Endodermal cell (in vitro differentiated cells): ENCODE data around the gene RFC1. TPM values are rescaled to one million over a fixed set of nuclear protein-coding genes. Genes with fewer than 3 reads are reported as not detected.

Experiments used
- DNase-seq: peaks from one replicate; pipeline ENCODE4 v3.0.0-alpha.2; 2017
- H3K27ac ChIP-seq: 2 replicates; pipeline ENCODE4 v1.5.1; 2013; ENCODE audit warnings: mild to moderate bottlenecking, low read depth, low read length, moderate library complexity
- H3K27me3 ChIP-seq: 2 replicates; pipeline ENCODE4 v1.6.1; 2013; ENCODE audit warnings: mild to moderate bottlenecking, low read length, moderate library complexity; ENCODE audit not compliant: insufficient read depth, control insufficient read depth, poor library complexity, severe bottlenecking
- H3K36me3 ChIP-seq: 2 replicates; pipeline ENCODE4 v1.7.0; 2013; ENCODE audit warnings: mild to moderate bottlenecking, low read length, moderate library complexity; ENCODE audit not compliant: control insufficient read depth, insufficient read depth
- H3K4me1 ChIP-seq: one replicate; pipeline ENCODE4 v1.7.0; 2013; ENCODE audit warnings: low read length; ENCODE audit not compliant: control insufficient read depth, insufficient read depth
- H3K4me3 ChIP-seq: 2 replicates; pipeline ENCODE4 v1.5.1; 2013; ENCODE audit warnings: mild to moderate bottlenecking, low read length, moderate library complexity
- H3K9ac ChIP-seq: 2 replicates; pipeline ENCODE4 v1.6.1; 2013; ENCODE audit warnings: mild to moderate bottlenecking, low read length, moderate library complexity; ENCODE audit not compliant: poor library complexity, severe bottlenecking; ENCODE audit errors: extremely low read depth
- H3K9me3 ChIP-seq: 2 replicates; pipeline ENCODE4 v1.6.1; 2013; ENCODE audit warnings: mild to moderate bottlenecking, low read length, moderate library complexity; ENCODE audit not compliant: control insufficient read depth
- H3K27ac Mint-ChIP-seq: 2 replicates; pipeline ENCODE4 v1.8.0; 2020; ENCODE audit warnings: mixed read lengths
- H3K27me3 Mint-ChIP-seq: 2 replicates; pipeline ENCODE4 v1.8.0; 2021; ENCODE audit warnings: mild to moderate bottlenecking, mixed read lengths; ENCODE audit not compliant: insufficient read depth
- H3K36me3 Mint-ChIP-seq: 2 replicates; pipeline ENCODE4 v1.8.0; 2020; ENCODE audit warnings: low read depth, mixed read lengths
- H3K4me1 Mint-ChIP-seq: 2 replicates; pipeline ENCODE4 v1.8.0; 2020; ENCODE audit warnings: mixed read lengths
- H3K4me3 Mint-ChIP-seq: 2 replicates; pipeline ENCODE4 v1.8.0; 2020; ENCODE audit warnings: mild to moderate bottlenecking, moderate library complexity, mixed read lengths
- H3K9me3 Mint-ChIP-seq: 2 replicates; pipeline ENCODE4 v1.8.0; 2020; ENCODE audit warnings: mild to moderate bottlenecking, mixed read lengths
- WGBS, 2 experiments: methylation state at CpG; one replicate each; pipeline versions ENCODE4 v1.1.5 to v1.1.7; 2013; ENCODE audit warnings: missing lambda C conversion rate in 2 of 2, mixed read lengths in 1 of 2; ENCODE audit not compliant: insufficient coverage in 1 of 2, insufficient read length in 1 of 2; 5-methylcytosine and 5-hydroxymethylcytosine counted together
- total RNA-seq, 2 donors: library from RNA; stranded (reverse); fragmentation: NEBNext Ultra II Directional in 1 of 2; extraction: Animal tissue kit (Norgen Biotek cat#: 25700) in 1 of 2; gene quantifications; 2 replicates in 1 of 2; 3 replicates in 1 of 2; pipeline ENCODE4 v1.2.1, GENCODE V29; 2021
- TF ChIP-seq, protein P1 (sequence below): fragments of 200-600 bp; sonication (generic); conservative IDR thresholded peaks from 2 replicates; pipeline ENCODE4 v1.5.0; 2021; ENCODE audit warnings: antibody characterized with exemption, mild to moderate bottlenecking

The RFC1 gene
- total RNA-seq, 2 donors from 2014 or later: 56.4 to 57.0 TPM

DNA sequence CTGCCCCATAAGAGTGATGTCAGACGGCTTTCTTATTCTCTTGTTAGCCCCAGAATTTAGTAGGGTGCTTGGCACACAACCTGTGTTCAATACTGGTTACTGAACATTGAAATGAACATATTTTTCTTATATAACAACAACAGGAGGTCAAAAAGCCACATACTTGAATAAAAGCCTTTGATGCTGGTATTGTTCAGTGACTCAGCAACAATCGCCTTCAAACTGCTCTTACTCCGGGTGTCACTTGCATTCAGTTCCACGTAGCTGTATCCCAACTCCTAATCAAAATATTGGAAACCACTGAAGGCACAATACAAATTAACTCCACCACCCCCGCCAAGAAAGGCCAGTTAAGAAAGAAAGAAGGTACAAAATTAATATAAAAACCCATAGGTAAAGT lies 61.5 kb downstream of the RFC1 start:
- Mint-ChIP-seq H3K27ac (no peak overlapping the region), H3K4me3 (no peak overlapping the region), H3K9me3 (no peaks in the 10 kb centered on the region), H3K4me1 (no peaks in the 10 kb centered on the region), H3K27me3 (no peaks in the 10 kb centered on the region), H3K36me3 (peaks cover 65% of the 10 kb centered on the region)
- H3K4me3 ChIP-seq: no peak overlapping the region
- DNase-seq: no peak
- H3K27ac ChIP-seq: no peak overlapping the region
- TF ChIP-seq, protein P1, sequence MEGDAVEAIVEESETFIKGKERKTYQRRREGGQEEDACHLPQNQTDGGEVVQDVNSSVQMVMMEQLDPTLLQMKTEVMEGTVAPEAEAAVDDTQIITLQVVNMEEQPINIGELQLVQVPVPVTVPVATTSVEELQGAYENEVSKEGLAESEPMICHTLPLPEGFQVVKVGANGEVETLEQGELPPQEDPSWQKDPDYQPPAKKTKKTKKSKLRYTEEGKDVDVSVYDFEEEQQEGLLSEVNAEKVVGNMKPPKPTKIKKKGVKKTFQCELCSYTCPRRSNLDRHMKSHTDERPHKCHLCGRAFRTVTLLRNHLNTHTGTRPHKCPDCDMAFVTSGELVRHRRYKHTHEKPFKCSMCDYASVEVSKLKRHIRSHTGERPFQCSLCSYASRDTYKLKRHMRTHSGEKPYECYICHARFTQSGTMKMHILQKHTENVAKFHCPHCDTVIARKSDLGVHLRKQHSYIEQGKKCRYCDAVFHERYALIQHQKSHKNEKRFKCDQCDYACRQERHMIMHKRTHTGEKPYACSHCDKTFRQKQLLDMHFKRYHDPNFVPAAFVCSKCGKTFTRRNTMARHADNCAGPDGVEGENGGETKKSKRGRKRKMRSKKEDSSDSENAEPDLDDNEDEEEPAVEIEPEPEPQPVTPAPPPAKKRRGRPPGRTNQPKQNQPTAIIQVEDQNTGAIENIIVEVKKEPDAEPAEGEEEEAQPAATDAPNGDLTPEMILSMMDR: no peak
- H3K27me3 ChIP-seq: no peaks in the 10 kb centered on the region
- no peaks in the 10 kb centered on the region for H3K4me1 ChIP-seq
- H3K9ac ChIP-seq: no peak overlapping the region
- WGBS, 2 experiments: 86 to 94% methylated on average over 1 to 4 of the region's 5 CpGs
- peaks cover 92% of the 10 kb centered on the region for H3K36me3 ChIP-seq
- H3K9me3 ChIP-seq: no peaks in the 10 kb centered on the region

DNA sequence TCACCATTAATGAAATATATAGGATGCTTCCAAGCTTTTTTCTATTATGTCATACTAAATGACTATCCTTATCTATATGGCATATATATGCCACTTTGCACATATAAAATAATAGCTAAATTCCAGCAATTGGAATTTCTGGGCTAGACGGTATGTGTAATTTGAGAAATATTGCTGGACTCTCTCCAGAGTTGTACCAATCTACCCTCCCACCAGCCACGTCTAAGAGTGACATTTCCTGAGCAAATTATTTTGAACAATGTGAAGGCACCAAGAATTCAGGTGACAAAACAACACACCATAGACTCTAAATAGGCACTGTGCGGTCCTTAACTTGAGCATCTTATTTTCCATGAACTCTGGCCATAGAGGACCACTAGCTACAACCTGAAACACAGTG lies 62.3 kb downstream of the RFC1 start:
- peaks cover 67% of the 10 kb centered on the region for H3K36me3 Mint-ChIP-seq
- Histone ChIP-seq H3K27ac (no peak overlapping the region), H3K4me3 (no peak overlapping the region), H3K9me3 (no peaks in the 10 kb centered on the region), H3K27me3 (no peaks in the 10 kb centered on the region), H3K4me1 (no peaks in the 10 kb centered on the region), H3K36me3 (peaks cover 86% of the 10 kb centered on the region), H3K9ac (no peak overlapping the region)
- H3K4me1 Mint-ChIP-seq: no peaks in the 10 kb centered on the region
- DNase-seq: no peak
- TF ChIP-seq, protein P1: no peak
- no peaks in the 10 kb centered on the region for H3K27me3 Mint-ChIP-seq
- no peaks in the 10 kb centered on the region for H3K9me3 Mint-ChIP-seq
- no peak overlapping the region for H3K27ac Mint-ChIP-seq
- WGBS, 2 experiments: 88 to 92% methylated on average over 1 to 3 of the region's 3 CpGs
- H3K4me3 Mint-ChIP-seq: no peak overlapping the region

DNA sequence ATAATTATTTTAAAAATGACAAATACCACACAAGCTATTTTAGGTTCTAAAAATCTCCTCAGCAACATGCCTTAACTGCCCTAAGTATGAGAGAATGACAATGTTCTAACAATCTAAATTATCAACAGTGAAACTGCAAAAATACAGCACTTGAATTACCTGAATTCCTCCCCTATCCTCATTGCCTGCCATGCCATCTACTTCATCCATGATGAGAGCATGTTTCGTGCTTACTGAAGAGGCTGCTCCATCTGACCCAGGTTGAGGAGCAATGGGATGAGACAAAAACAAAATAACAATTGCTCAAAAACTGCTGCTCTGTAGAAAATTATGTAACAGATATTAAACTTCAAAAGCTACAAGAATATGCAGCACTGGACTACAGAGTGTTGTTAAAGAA lies 63.3 kb downstream of the RFC1 start:
- Mint-ChIP-seq H3K4me1 (no peaks in the 10 kb centered on the region), H3K27me3 (no peaks in the 10 kb centered on the region), H3K36me3 (peaks cover 67% of the 10 kb centered on the region), H3K4me3 (no peak overlapping the region), H3K9me3 (no peaks in the 10 kb centered on the region), H3K27ac (no peak overlapping the region)
- DNase-seq: no peak
- Histone ChIP-seq H3K9me3 (no peaks in the 10 kb centered on the region), H3K4me1 (no peaks in the 10 kb centered on the region), H3K27ac (no peak overlapping the region), H3K27me3 (no peaks in the 10 kb centered on the region), H3K36me3 (peaks cover 83% of the 10 kb centered on the region), H3K4me3 (no peak overlapping the region), H3K9ac (no peak overlapping the region)
- TF ChIP-seq, protein P1: no peak
- WGBS, 2 experiments: 100% methylated on average over 1 of the region's 1 CpG; no CpG with 5 or more reads in 1 of the 2 experiments
